K562 (cell line): Measurements from ENCODE around the gene WNT7B. TPM values are rescaled to one million over a fixed set of nuclear protein-coding genes. Genes with fewer than 3 reads are reported as not detected.
A peak's percentile ranks its signal among the peaks of the same experiment; 100 is the strongest.

Experiments
- ATAC-seq: fragments of 200-7000 bp; cut with Tn5 transposase; 3 replicates; pipeline ENCODE4 v1.9.1; 2020; ENCODE audit warnings: moderate library complexity
- BruUV-seq: library from RNA; stranded (reverse); fragments of 400-500 nt; replicated peaks from 2 replicates; lab custom pipeline; 2021; lab: Mats Ljungman, UMichigan
- CTCF ChIA-PET: fragments of 300-600 bp; formaldehyde crosslinking; extraction: SDS; loops from one replicate; lab custom pipeline; 2021; ENCODE audit warnings: low intra/inter-chr PET ratio; lab: Yijun Ruan, JAX
- POLR2A ChIA-PET: fragments of 300-600, 350-650 bp; sonication (Branson Sonifier 250); formaldehyde crosslinking; extraction: SDS; loops from one replicate; lab custom pipeline; 2021; ENCODE audit warnings: antibody characterized with exemption, inconsistent platforms; lab: Yijun Ruan, JAX
- DNase-seq, 4 experiments: peaks; one replicate each; pipeline versions ENCODE4 v3.0.0 to v3.0.0-alpha.2; 2011 to 2018; ENCODE audit warnings: low spot score in 3 of 4, mixed read lengths in 3 of 4; ENCODE audit errors: extremely low read depth in 1 of 4
- FAIRE-seq: peaks from 2 replicates; lab custom pipeline; 2011; peaks lifted over from hg19 to GRCh38; lab: Jason Lieb, UNC
- H2AFZ ChIP-seq: 2 replicates; pipeline ENCODE4 v1.6.0; 2011; ENCODE audit warnings: low read depth, low read length, control low read depth, inconsistent platforms
- H3K27ac ChIP-seq: fragments of 200-600 bp; 3 replicates; pipeline ENCODE4 v1.8.0; 2011; ENCODE audit warnings: low read depth, mild to moderate bottlenecking, control low read depth, inconsistent platforms, low read length, moderate library complexity, mixed read lengths; ENCODE audit errors: extremely low read depth
- H3K27me3 ChIP-seq, 2 experiments: fragments of 300-600 bp in 1 of 2; 2 replicates in 1 of 2; 3 replicates in 1 of 2; pipeline versions ENCODE4 v1.6.0 to v1.8.0; 2011; ENCODE audit warnings: inconsistent platforms in 2 of 2, low read length in 2 of 2, mild to moderate bottlenecking in 1 of 2, mixed read lengths in 1 of 2, moderate library complexity in 1 of 2; ENCODE audit not compliant: control insufficient read depth in 2 of 2, insufficient read depth in 2 of 2
- H3K36me3 ChIP-seq: fragments of 300-600 bp; 3 replicates; pipeline ENCODE4 v1.8.0; 2011; ENCODE audit warnings: mild to moderate bottlenecking, low read length, inconsistent platforms; ENCODE audit not compliant: control insufficient read depth, insufficient read depth
- H3K4me1 ChIP-seq, 2 experiments: fragments of 200-600 bp in 1 of 2; replicated peaks in 1 of 2; 2 replicates in 1 of 2; 3 replicates in 1 of 2; pipeline versions ENCODE4 v1.5.1 to v1.8.0; 2011; ENCODE audit warnings: inconsistent platforms in 2 of 2, low read length in 2 of 2, mild to moderate bottlenecking in 1 of 2, mixed read lengths in 1 of 2, moderate library complexity in 1 of 2; ENCODE audit not compliant: control insufficient read depth in 2 of 2, insufficient read depth in 2 of 2
- H3K4me2 ChIP-seq: 2 replicates; pipeline ENCODE4 v1.6.1; 2011; ENCODE audit warnings: low read length, control low read depth, inconsistent platforms, mixed read lengths; ENCODE audit not compliant: insufficient read depth
- H3K4me3 ChIP-seq: fragments of 200-600 bp; sonication (generic), shearing (Covaris generic); 2 replicates; pipeline ENCODE4 v1.5.1; 2016; ENCODE audit warnings: control low read depth, inconsistent platforms
- H3K79me2 ChIP-seq: fragments of 200-600 bp; 3 replicates; pipeline ENCODE4 v1.8.0; 2011; ENCODE audit warnings: low read length, inconsistent platforms; ENCODE audit not compliant: control insufficient read depth, insufficient read depth
- H3K9ac ChIP-seq, 2 experiments: 2 replicates each; pipeline versions ENCODE4 v1.6.0 to v1.6.1; 2011; ENCODE audit warnings: low read depth in 2 of 2, low read length in 2 of 2, control low read depth in 1 of 2, inconsistent platforms in 1 of 2, mild to moderate bottlenecking in 1 of 2, mixed read lengths in 1 of 2; ENCODE audit not compliant: insufficient read depth in 1 of 2
- H3K9me1 ChIP-seq: one replicate; pipeline ENCODE4 v1.6.0; 2011; ENCODE audit warnings: inconsistent platforms, mild to moderate bottlenecking, low read length, moderate library complexity; ENCODE audit not compliant: control insufficient read depth, insufficient read depth
- H3K9me3 ChIP-seq: replicated peaks from 2 replicates; pipeline ENCODE4 v1.5.1; 2011; ENCODE audit warnings: low read depth, low read length, inconsistent platforms; ENCODE audit not compliant: control insufficient read depth, insufficient read depth
- H4K20me1 ChIP-seq: replicated peaks from 2 replicates; pipeline ENCODE4 v1.6.1; 2011; ENCODE audit warnings: low read length, inconsistent platforms, mixed read lengths; ENCODE audit not compliant: control insufficient read depth, insufficient read depth
- EGR1 ChIP-seq: fragments of 450-650 bp; conservative IDR thresholded peaks from 2 replicates; pipeline ENCODE4 v1.6.1; 2017; ENCODE audit warnings: mild to moderate bottlenecking
- EHMT2 ChIP-seq: fragments of 450-650 bp; IDR thresholded peaks from 2 replicates; pipeline ENCODE4 v1.6.1; 2018; ENCODE audit warnings: antibody characterized with exemption
- ZFP36 ChIP-seq: fragments of 150-350 bp; IDR thresholded peaks from 2 replicates; pipeline ENCODE4 v1.6.1; 2018; ENCODE audit warnings: low read length, low read depth; ENCODE audit not compliant: partially characterized antibody
- ZNF347 ChIP-seq: fragments of 450-650 bp; formaldehyde crosslinking; IDR thresholded peaks from 2 replicates; pipeline ENCODE4 v1.4.0; 2020; ENCODE audit warnings: low read depth, mild to moderate bottlenecking, moderate library complexity
- WGBS: fragments of 100-300 bp; shearing (Covaris generic); methylation state at CpG from one replicate; pipeline ENCODE4 v1.1.6; 2016; ENCODE audit warnings: low coverage, mixed read lengths; ENCODE audit not compliant: insufficient coverage; ENCODE audit errors: missing lambda C conversion rate; 5-methylcytosine and 5-hydroxymethylcytosine counted together
- in situ Hi-C: fragments of 300-500 bp; cut with MboI; formaldehyde crosslinking; loops from 4 replicates; pipeline ENCODE4 v1.15.0; 2018; ENCODE audit warnings: inconsistent platforms, mixed read lengths
- intact Hi-C: fragments of 100-400 bp; cut with micrococcal nuclease; formaldehyde crosslinking; loops from 2 replicates; pipeline ENCODE4 v1.14.2; 2022
- polyA plus RNA-seq, 8 experiments: library from polyadenylated mRNA; depleted of rRNA in 4 of 8; stranded (reverse) in 5 of 8; unstranded in 3 of 8; fragments of >200 nt; fragmentation: Nextera tagmentation in 2 of 8; fragmentation: Illumina TruSeq in 1 of 8; extraction: Ambion mirVana in 2 of 8; extraction: Trizol in 1 of 8; gene quantifications; 2 replicates each; pipeline versions ENCODE4 v1.2.1 to v1.2.3, GENCODE V29; 2011 to 2014; ENCODE audit warnings: inconsistent platforms in 1 of 8, missing spikeins in 1 of 8
- total RNA-seq, 7 experiments: library from RNA; depleted of rRNA in 6 of 7; stranded (reverse); fragments of >200 nt in 6 of 7; fragmentation: Illumina TruSeq in 2 of 7; extraction: Trizol in 2 of 7; gene quantifications; 2 replicates each; pipeline versions ENCODE4 v1.2.1 to v1.2.3, GENCODE V29; 2011 to 2021; ENCODE audit warnings: low replicate concordance in 1 of 7
- TF ChIP-seq, protein P1 (sequence below): sonication (generic); formaldehyde crosslinking; IDR thresholded peaks from 2 replicates; pipeline ENCODE4 v1.8.1; 2022; ENCODE audit warnings: missing genetic modification reagents

The WNT7B gene
- total and polyA plus RNA-seq, 9 of the 15 experiments (the other 6 are each of a cell fraction or from before 2014, with no cell fraction given), result not detected

DNA sequence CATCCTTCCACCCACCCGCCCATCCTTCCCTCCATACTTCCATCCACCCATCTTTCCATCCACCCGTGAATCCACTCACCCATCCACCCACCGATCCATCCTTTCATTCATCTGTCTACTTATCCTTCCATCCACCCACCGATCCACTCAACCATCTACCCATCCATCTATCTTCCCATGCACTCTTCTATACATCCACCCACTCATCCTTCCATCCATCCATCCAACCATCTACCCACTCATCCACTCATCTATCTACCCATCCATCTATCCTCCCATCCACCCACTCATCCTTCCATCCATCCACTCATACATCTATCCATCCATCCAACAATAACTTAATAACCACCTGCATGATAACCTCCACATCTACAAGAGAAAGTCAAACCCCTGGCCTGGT, 47.3 kb downstream of the WNT7B start:
- no peak overlapping the region for H3K9ac ChIP-seq
- peaks cover 6% of the 10 kb centered on the region; the same call in 1 of the 2 replicates for H4K20me1 ChIP-seq
- H3K4me3 ChIP-seq, result no peak overlapping the region
- intact Hi-C loops, result no loop called here
- ChIA-PET POLR2A (no interaction called here), CTCF (no interaction called here)
- no TSS peak for BruUV-seq
- FAIRE-seq (no peak), ATAC-seq (no peak), DNase-seq (no peak)
- peaks cover 0 to 19% of the 10 kb centered on the region in 2 experiments; a peak in 2 of 5 replicates for H3K4me1 ChIP-seq
- no peak overlapping the region for H3K27ac ChIP-seq
- no peaks in the 10 kb centered on the region for H3K79me2 ChIP-seq
- in situ Hi-C loops, result no loop called here
- WGBS, result 10% methylated on average over 3 of the region's 4 CpGs
- H3K4me2 ChIP-seq, result no peak overlapping the region
- peaks cover 2 to 57% of the 10 kb centered on the region in 2 experiments; a peak in 2 of 5 replicates for H3K27me3 ChIP-seq
- H2AFZ ChIP-seq, result no peak overlapping the region
- H3K9me3 ChIP-seq, result no peaks in the 10 kb centered on the region
- no peak for TF ChIP-seq ZNF347 (CRISPR knock-in tag)
- 0 out of 2 replicates have a peak, but pooled peaks have one; percentile 26 for TF ChIP-seq EHMT2
- TF ChIP-seq EGR1, result peak; percentile 62
- no peaks in the 10 kb centered on the region for H3K36me3 ChIP-seq
- no peaks in the 10 kb centered on the region for H3K9me1 ChIP-seq

DNA sequence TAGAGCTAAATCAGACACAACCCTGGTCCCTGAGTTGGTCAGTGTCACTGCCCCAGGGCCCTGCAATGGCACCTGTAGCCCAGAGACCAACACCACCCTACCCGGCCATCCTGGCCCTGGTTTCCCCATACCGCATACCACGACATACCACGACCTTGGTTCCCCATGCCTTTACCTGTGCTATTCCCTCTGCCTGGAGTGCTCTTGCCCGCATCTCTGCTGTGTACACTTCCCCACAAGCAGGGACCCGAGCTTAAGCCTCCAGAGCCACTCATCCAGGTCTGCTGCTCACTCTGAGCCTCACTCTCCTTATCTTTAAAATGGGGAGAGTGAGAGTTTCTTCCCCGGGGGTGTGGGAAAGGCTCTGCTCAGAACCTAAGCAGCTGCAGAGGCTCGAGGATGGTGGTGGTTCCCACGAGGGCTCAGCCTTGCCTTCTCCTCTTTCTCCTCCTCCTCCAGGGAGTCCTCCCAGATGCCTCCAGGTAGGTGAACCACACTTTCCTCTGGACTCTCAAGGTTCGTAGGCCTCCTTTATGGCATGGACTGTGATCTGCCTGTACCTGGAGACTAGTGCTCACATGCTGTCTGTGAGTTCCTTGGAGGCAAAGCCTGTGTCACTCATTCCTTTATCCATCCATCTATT, 48.1 kb downstream of the WNT7B start:
- Histone ChIP-seq H4K20me1 (peaks cover 6% of the 10 kb centered on the region; the same call in 1 of the 2 replicates), H3K27me3 (peaks cover 2 to 50% of the 10 kb centered on the region in 2 experiments; a peak in 2 of 5 replicates), H3K9me1 (no peaks in the 10 kb centered on the region), H3K4me3 (no peak overlapping the region), H3K9me3 (no peaks in the 10 kb centered on the region), H3K4me1 (peaks cover 0 to 19% of the 10 kb centered on the region in 2 experiments; a peak in 2 of 5 replicates), H3K4me2 (no peak overlapping the region), H3K27ac (no peak overlapping the region), H3K36me3 (no peaks in the 10 kb centered on the region), H3K9ac (no peak overlapping the region), H3K79me2 (no peaks in the 10 kb centered on the region), H2AFZ (no peak overlapping the region)
- intact Hi-C loops, result no loop called here
- TF ChIP-seq, protein P1, sequence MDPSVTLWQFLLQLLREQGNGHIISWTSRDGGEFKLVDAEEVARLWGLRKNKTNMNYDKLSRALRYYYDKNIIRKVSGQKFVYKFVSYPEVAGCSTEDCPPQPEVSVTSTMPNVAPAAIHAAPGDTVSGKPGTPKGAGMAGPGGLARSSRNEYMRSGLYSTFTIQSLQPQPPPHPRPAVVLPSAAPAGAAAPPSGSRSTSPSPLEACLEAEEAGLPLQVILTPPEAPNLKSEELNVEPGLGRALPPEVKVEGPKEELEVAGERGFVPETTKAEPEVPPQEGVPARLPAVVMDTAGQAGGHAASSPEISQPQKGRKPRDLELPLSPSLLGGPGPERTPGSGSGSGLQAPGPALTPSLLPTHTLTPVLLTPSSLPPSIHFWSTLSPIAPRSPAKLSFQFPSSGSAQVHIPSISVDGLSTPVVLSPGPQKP (CRISPR knock-in tag), result no peak
- TF ChIP-seq ZFP36, result peak; percentile 89
- in situ Hi-C loops, result no loop called here
- no TSS peak for BruUV-seq
- FAIRE-seq (no peak), ATAC-seq (no peak), DNase-seq (no peak)
- 2% methylated on average over 9 of the region's 10 CpGs for WGBS
- POLR2A ChIA-PET, result no interaction called here
- CTCF ChIA-PET, result no interaction called here
